Left kidney (tissue), 8 donors: ENCODE data around the gene COQ7. TPM values are rescaled to one million over a fixed set of nuclear protein-coding genes. Genes with fewer than 3 reads are reported as not detected.

Source experiments
- DNase-seq: peaks from one replicate; pipeline ENCODE4 v3.0.0-alpha.2; 2013
- long read RNA-seq, 8 donors: transcript quantifications; one replicate each; lab custom pipeline, GENCODE V29; 2026
- polyA plus RNA-seq: library from polyadenylated mRNA; unstranded; fragments of 120-200 nt; gene quantifications from one replicate; pipeline ENCODE4 v1.2.1, GENCODE V29; 2013; ENCODE audit not compliant: insufficient read length

The COQ7 gene
- 36.3 TPM for polyA plus RNA-seq
- long read RNA-seq, donor 1, transcript COQ7-201 (6 exons, 2,657 nt): major isoform, 9 of 11 reads
- long read RNA-seq, donor 1, partial matches to known transcripts: 0 of 11 reads
- long read RNA-seq, donor 1, other reads (novel, unspliced or antisense): 0 of 11 reads
- long read RNA-seq, donor 2, transcript COQ7-201 (6 exons, 2,657 nt): major isoform, 5 of 6 reads
- long read RNA-seq, donor 2, partial matches to known transcripts: 0 of 6 reads
- long read RNA-seq, donor 2, other reads (novel, unspliced or antisense): 0 of 6 reads
- long read RNA-seq, donor 3, transcript COQ7-201 (6 exons, 2,657 nt): major isoform, 9 of 18 reads
- long read RNA-seq, donor 3, partial matches to known transcripts: 6 of 18 reads
- long read RNA-seq, donor 3, other reads (novel, unspliced or antisense): 0 of 18 reads
- long read RNA-seq, donor 4: 0 reads
- long read RNA-seq, donor 5, transcript COQ7-201 (6 exons, 2,657 nt): major isoform, 6 of 13 reads
- long read RNA-seq, donor 5, partial matches to known transcripts: 5 of 13 reads
- long read RNA-seq, donor 5, other reads (novel, unspliced or antisense): 0 of 13 reads
- long read RNA-seq, donor 6, transcript COQ7-201 (6 exons, 2,657 nt): major isoform, 12 of 13 reads
- long read RNA-seq, donor 6, partial matches to known transcripts: 0 of 13 reads
- long read RNA-seq, donor 6, other reads (novel, unspliced or antisense): 0 of 13 reads
- long read RNA-seq, donor 7, transcript COQ7-201 (6 exons, 2,657 nt): major isoform, 15 of 17 reads
- long read RNA-seq, donor 7, partial matches to known transcripts: 0 of 17 reads
- long read RNA-seq, donor 7, other reads (novel, unspliced or antisense): 0 of 17 reads
- long read RNA-seq, donor 8, partial matches to known transcripts: 0 of 8 reads
- long read RNA-seq, donor 8, other reads (novel, unspliced or antisense): 0 of 8 reads

GRCh38 chr16:19067349-19068236 lies at the start of gene COQ7:
Gene COQ7, plus strand, starts transcription at chr16:19067614. Its CDS starts 51 bp downstream, at chr16:19067665.
- peak; percentile 100 for DNase-seq

- DNase-seq: no peak
These were observed 46.7 kb upstream of the COQ7 start for GRCh38 chr16:19020689-19021088.

GRCh38 chr16:19021747-19022146 lies 45.7 kb upstream of the COQ7 start:
- no peak for DNase-seq

GRCh38 chr16:19027416-19027815 lies 40.0 kb upstream of the COQ7 start:
- DNase-seq: no peak

GRCh38 chr16:19029980-19030379 lies 37.4 kb upstream of the COQ7 start:
- no peak for DNase-seq

- DNase-seq: no peak
These were observed 35.7 kb upstream of the COQ7 start for GRCh38 chr16:19031738-19032137.

- DNase-seq: no peak
These were observed 33.7 kb upstream of the COQ7 start for GRCh38 chr16:19033761-19034160.

- no peak for DNase-seq
These were observed 27.0 kb upstream of the COQ7 start for GRCh38 chr16:19040400-19040799.

GRCh38 chr16:19044769-19045168 lies 22.6 kb upstream of the COQ7 start:
- no peak for DNase-seq

- no peak for DNase-seq
These were observed 21.4 kb upstream of the COQ7 start for GRCh38 chr16:19046062-19046461.

GRCh38 chr16:19062706-19063105 lies 4.7 kb upstream of the COQ7 start:
- DNase-seq: no peak

- DNase-seq: no peak
These were observed 446 bp upstream of the COQ7 start for GRCh38 chr16:19066988-19067348.

GRCh38 chr16:19068237-19068815 lies 912 bp downstream of the COQ7 start:
- no peak for DNase-seq

GRCh38 chr16:19071811-19072777 lies 4.7 kb downstream of the COQ7 start:
- DNase-seq: no peak

- DNase-seq: no peak
These were observed 5.9 kb downstream of the COQ7 start for GRCh38 chr16:19073344-19073743.

- no peak for DNase-seq
These were observed 6.4 kb downstream of the COQ7 start for GRCh38 chr16:19073863-19074262.

GRCh38 chr16:19075511-19075910 lies 8.1 kb downstream of the COQ7 start:
- DNase-seq: no peak

GRCh38 chr16:19077879-19078278 lies 10.5 kb downstream of the COQ7 start:
- DNase-seq: no peak

- DNase-seq: no peak
These were observed 16.3 kb downstream of the COQ7 start for GRCh38 chr16:19083670-19084069.

- DNase-seq: no peak
These were observed 16.7 kb downstream of the COQ7 start for GRCh38 chr16:19084139-19084538.
